Daoy (cell line): ENCODE results near the gene KDM4B. TPM values are rescaled to one million over a fixed set of nuclear protein-coding genes. Genes with fewer than 3 reads are reported as not detected.
"Not testable (repeated sequence)": the region's sequence is repeated elsewhere in the genome, so short reads cannot be mapped to it uniquely, and the experiment has no call there.

Experiments used
- DNase-seq: peaks from one replicate; pipeline ENCODE4 v3.0.0-alpha.2; 2015; ENCODE audit warnings: low read depth
- total RNA-seq: library from RNA; depleted of rRNA; stranded (reverse); fragments of >200 nt; shearing (Covaris generic); gene quantifications from 2 replicates; pipeline ENCODE4 v1.2.3, GENCODE V29; 2014; rRNA removed

Gene KDM4B
- 2.1 and 4.2 TPM in 2 replicates for total RNA-seq

DNA sequence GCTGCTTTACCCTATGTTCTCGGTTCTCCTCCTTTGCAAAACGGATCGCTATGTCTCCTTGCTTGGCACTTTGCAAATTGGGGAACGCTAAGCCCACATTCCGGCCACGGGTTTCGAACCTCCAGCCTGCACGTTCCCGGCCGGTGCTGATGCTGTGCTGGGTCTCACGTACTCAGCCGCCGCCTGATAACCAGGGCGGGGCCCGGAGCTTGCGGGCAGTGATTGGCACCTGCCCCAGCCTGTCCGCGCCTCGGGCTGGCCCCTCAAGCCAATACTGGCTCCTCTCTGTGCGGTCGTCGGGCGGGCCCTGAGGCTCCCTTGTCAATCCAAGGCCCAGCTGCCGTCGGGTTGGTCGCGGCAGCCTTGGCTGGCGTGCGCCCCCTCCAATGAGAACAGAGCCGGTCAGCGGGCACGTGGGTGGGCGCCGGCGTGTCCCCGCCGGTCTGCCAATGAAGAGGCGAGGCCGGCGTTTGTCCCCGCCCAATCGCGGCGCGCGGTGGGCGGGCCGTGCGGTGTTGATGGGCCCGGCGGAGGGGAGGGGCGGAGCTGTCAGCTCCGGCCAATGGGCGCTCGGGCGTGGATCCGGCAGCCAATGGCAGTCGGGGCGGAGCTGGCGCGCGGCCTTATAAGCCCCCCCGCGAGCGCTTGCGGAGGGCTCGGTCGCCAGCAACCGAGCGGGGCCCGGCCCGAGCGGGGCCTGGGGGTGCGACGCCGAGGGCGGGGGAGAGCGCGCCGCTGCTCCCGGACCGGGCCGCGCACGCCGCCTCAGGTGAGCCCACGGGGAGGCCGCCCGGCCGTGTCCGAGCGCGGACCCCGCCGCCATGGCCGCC lies at the start of gene KDM4B:
Gene KDM4B, plus strand, starts transcription at position 652 of the 830 bp plus-strand sequence. CDS start 63,778 bp downstream, outside the sequence.
- peak; percentile 100 for DNase-seq

- no peak for DNase-seq
Observed at GRCh38 chr19:4922530-4923275, 46.2 kb upstream of the KDM4B start.

- no peak for DNase-seq
Observed at GRCh38 chr19:4923276-4923747, 45.6 kb upstream of the KDM4B start.

DNA sequence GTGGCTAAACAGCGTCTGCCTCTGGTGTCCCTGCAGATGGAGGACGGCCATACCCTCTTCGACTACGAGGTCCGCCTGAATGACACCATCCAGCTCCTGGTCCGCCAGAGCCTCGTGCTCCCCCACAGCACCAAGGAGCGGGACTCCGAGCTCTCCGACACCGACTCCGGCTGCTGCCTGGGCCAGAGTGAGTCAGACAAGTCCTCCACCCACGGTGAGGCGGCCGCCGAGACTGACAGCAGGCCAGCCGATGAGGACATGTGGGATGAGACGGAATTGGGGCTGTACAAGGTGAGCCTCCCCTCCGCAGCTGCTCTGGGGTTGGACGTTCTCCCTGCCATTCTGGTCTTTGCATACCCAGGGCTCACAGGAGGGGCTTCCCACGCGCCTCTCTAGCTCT lies 39.7 kb upstream of the KDM4B start:
- DNase-seq: peak; percentile 50

GRCh38 chr19:4930664-4931063 lies 38.2 kb upstream of the KDM4B start:
- peak; percentile 37 for DNase-seq

DNA sequence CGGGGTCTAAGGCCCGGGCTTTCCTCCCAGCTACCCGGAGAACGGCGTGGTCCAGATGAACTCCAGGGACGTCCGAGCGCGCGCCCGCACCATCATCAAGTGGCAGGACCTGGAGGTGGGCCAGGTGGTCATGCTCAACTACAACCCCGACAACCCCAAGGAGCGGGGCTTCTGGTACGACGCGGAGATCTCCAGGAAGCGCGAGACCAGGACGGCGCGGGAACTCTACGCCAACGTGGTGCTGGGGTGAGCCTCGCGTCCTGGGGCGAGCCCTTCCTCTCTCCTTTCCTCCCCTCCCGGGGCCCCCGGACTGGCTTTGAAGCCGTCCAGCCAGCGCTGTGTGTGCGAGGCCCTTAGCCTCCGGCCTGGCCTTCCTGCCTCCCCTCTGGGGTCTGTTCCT lies 36.2 kb upstream of the KDM4B start:
- DNase-seq: no peak

DNA sequence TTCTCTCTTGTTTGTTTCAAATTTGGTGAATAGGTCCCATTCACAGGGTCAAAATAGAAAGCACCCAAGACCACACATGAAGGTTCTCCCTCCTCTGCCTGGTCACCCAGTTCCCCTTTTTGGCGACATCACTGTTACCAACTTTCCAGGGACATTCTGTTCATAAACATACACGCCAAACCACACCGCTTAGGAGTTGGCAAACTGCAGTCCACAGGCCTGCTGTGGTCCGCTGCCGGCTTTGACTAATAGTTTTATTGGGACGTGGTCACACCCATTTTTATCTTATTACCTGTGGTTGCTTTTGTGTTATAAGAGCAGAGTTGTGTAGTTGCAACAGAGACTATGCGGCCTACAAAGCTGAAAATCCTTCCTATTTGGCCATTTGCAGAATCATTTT lies 35.4 kb upstream of the KDM4B start:
- no peak for DNase-seq

GRCh38 chr19:4935444-4935843 lies 33.5 kb upstream of the KDM4B start:
- no peak for DNase-seq

- DNase-seq: no peak
Observed at GRCh38 chr19:4937060-4937459, 31.9 kb upstream of the KDM4B start.

DNA sequence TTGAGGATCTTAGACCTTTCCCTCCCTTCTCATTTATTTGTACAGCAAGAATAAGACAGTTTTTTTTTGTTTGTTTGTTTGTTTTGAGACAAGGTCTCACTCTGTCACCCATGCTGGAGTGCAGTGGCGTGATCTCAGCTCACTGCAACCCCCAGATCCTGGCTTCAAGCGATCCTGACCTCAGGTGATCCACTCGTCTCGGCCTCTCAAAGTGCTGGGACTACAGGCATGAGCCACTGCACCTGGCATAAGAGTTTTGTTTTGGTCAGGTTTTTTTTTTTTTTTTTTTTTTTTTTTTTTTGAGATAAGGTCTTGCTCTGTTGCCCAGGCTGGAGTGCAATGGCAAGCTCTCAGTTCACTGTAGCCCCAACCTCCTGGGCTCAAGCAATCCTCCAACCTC lies 30.5 kb upstream of the KDM4B start:
- not testable (repeated sequence) for DNase-seq

DNA sequence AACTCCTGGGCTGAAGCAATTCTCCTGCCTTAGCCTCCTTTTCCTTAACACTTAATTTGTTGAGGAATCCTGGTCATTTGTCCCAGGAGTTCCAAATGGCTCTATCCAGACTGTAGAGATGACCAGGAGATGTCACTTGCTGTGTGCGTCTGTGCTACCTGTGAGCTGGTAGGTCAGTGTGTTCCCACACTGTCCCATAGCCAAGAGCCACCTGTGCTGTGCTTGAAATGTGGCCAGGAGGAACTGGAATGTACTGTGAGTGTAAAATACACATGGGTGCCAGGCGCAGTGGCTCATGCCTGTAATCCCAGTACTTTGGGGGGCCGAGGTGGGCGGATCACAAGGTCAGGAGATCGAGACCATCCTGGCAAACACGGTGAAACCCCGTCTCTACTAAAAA lies 29.4 kb upstream of the KDM4B start:
- no peak for DNase-seq

DNA sequence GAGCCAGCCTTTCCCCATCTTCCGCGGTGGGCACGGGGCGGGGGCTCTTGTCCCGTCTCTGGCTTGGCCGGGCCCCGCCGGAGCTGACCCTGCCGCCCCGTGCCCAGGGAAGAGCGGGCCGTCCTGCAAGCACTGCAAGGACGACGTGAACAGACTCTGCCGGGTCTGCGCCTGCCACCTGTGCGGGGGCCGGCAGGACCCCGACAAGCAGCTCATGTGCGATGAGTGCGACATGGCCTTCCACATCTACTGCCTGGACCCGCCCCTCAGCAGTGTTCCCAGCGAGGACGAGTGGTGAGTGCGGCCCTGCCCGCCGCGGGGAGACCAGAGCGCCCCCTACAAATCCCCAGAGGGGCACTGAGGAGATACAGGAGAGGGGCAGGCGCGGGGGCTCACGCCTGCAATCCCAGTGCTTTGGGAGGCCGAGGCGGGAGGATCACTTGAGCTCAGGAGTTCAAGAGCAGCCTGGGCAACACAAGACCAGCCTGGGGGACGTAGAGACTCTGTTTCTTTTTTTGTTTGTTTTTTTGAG lies 27.2 kb upstream of the KDM4B start:
- not testable (repeated sequence) for DNase-seq

DNA sequence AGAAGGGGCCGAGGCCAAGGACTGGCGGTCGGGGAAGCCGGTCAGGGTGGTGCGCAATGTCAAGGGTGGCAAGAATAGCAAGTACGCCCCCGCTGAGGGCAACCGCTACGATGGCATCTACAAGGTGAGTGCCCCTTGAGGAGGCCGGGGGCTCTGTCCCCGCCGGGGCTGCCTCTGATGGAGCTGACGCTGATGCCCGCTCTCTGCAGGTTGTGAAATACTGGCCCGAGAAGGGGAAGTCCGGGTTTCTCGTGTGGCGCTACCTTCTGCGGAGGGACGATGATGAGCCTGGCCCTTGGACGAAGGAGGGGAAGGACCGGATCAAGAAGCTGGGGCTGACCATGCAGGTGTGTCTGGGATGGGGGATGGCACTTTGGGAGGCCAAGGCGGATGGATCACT lies 18.3 kb upstream of the KDM4B start:
- DNase-seq: not testable (repeated sequence)

DNA sequence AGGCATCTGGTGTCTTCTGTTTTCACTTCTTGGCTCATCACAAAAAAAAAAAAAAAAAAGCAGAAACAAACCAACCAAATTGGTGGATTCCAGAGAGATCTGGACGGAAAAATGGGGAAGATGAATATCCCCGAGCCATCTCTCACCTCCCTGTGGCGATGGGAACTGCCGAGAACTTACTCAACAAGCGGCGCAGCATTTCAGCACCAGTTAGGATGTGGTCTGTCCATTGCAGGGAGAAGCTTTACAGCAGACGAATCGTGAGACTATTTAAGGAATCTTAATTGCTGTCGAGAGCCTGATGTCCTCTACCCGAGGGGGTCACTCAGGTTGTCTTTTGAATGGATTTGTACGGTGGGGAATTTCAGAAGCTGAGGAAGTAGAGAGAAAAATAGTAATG lies 17.3 kb upstream of the KDM4B start:
- no peak for DNase-seq

DNA sequence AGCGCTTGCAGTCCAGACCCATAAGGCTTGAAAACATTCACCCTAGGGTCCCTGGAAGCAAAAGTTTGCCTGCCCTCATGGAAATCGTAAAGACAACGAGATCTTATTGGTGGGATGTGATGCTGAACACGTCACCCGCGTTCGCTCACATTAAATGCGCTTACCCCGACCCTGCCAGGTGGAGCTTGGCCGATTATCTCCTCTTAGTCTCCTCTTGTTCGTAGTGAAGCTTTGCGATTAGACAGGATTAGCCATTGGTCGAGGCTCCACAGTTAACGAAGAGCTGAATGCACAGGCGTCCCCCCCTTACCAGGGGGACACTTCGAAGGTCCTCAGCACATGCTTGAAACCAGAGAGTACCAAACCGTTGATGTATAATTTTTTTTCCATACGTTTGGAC lies 16.0 kb upstream of the KDM4B start:
- no peak for DNase-seq

GRCh38 chr19:4954320-4955149 lies 14.4 kb upstream of the KDM4B start:
- not testable (repeated sequence) for DNase-seq

DNA sequence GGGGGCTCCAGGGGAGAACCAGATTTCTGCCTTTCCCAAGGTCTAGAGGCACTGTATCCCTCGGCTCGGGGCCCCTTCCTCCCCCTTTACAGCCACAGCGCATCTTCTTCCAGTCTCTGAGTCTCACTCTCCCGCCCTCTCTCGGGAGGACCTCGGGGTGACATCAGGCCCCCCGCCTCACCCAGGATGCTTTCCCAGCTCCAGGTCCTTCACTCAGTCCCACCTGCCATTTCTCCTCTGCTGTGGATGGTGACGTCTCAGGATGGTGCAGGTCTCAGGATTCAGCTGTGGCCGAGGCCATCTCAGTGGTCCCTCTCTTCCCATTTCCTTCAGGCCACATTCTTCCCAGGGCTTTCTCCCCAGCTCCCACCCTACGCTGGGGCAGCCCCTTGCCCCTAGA lies 13.6 kb upstream of the KDM4B start:
- no peak for DNase-seq

GRCh38 chr19:4957981-4958380 lies 10.9 kb upstream of the KDM4B start:
- DNase-seq: no peak

GRCh38 chr19:4962085-4962619 lies 6.8 kb upstream of the KDM4B start:
- no peak for DNase-seq

DNA sequence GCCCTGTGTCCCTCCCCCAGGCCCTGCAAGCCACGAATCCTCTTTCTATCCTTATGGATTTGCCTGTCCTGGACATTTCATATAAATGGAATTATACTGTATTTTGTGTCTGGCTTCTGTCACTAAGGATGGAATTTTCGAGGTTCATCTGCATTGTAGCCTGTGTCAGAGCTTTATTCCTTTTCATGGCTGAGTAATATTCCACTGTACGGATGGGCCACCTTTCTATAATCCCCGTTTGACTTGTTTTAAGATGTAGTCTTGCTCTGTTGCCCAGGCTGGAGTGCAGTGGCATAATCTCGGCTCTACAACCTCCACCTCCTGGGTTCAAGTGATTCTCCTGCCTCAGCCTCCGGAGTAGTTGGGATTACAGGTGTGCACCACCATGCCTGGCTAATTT lies 3.9 kb upstream of the KDM4B start:
- DNase-seq: no peak

DNA sequence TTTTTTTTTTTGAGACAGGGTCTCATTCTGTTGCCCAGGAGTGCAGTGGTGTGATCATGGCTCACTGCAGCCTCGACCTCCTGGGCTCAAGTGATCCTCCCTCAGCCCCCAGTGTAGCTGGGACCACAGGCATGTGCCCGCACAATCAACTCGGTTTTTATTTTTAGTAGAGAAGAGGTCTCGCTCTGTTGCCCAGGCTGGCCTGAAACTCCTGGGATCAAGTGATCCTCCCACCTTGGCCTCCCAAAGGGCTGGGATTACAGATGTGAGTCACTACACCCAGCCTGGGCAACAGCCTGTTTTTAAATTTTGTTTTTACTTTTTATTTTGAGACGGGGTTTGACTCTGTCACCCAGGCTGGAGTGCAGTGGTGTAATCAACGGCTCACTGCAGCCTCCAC lies 2.3 kb upstream of the KDM4B start:
- peak; percentile 42 for DNase-seq
